B cell (primary cell): Measurements from ENCODE around the gene ART4.

Source experiments
- CTCF ChIP-seq: fragments of 200-600 bp; IDR thresholded peaks from one replicate; pipeline ENCODE4 v1.8.0; 2022; ENCODE audit warnings: antibody characterized with exemption, mild to moderate bottlenecking
- EZH2 ChIP-seq: IDR thresholded peaks from 2 replicates; pipeline ENCODE4 v1.6.1; 2012; ENCODE audit warnings: borderline replicate concordance, low read depth, mild to moderate bottlenecking, moderate library complexity, low read length; ENCODE audit not compliant: insufficient read depth, poor library complexity, severe bottlenecking

- TF ChIP-seq EZH2 (no peak), CTCF (no peak)
Measured at GRCh38 chr12:14810167-14810952, 33.0 kb downstream of the ART4 start.
